Peyer's patch (tissue), 4 donors: ENCODE results near the gene LRRC8C. TPM values are rescaled to one million over a fixed set of nuclear protein-coding genes. Genes with fewer than 3 reads are reported as not detected.

ENCODE experiments used
- DNase-seq, 3 donors: peaks; one replicate each; pipeline ENCODE4 v3.0.0-alpha.2; 2017 to 2019
- H3K27ac ChIP-seq, 4 donors: fragments of 200-600 bp; sonication (generic); one replicate each; pipeline ENCODE4 v1.5.1; 2016 to 2019
- H3K27me3 ChIP-seq, 2 donors: fragments of 200-600 bp; sonication (generic); one replicate each; pipeline ENCODE4 v1.5.1; 2019
- H3K36me3 ChIP-seq, 3 donors: fragments of 200-600 bp; sonication (generic); one replicate each; pipeline ENCODE4 v1.5.1; 2016 to 2019
- H3K4me1 ChIP-seq, 4 donors: fragments of 200-600 bp; sonication (generic); one replicate each; pipeline ENCODE4 v1.5.1; 2016 to 2019
- H3K4me3 ChIP-seq, 4 donors: fragments of 200-600 bp; sonication (generic); 1 replicate in 3 of 4; 2 replicates in 1 of 4; pipeline ENCODE4 v1.5.1; 2016 to 2019; ENCODE audit warnings: mild to moderate bottlenecking in 1 of 4
- H3K9me3 ChIP-seq, 4 donors: fragments of 200-600 bp; sonication (generic); one replicate each; pipeline ENCODE4 v1.5.1; 2016 to 2019; ENCODE audit warnings: mild to moderate bottlenecking in 1 of 4
- POLR2A ChIP-seq, 2 donors: fragments of 450-650 bp; IDR thresholded peaks; one replicate each; pipeline ENCODE4 v1.5.1; 2017; ENCODE audit warnings: antibody characterized with exemption in 2 of 2, mild to moderate bottlenecking in 2 of 2, moderate library complexity in 2 of 2
- total RNA-seq, 4 donors: library from RNA; depleted of rRNA; stranded (reverse); fragments of >200 nt; gene quantifications; one replicate each; pipeline ENCODE4 v1.1.0, GENCODE V29; 2016
- TF ChIP-seq, protein P1 (sequence below), 6 experiments: fragments of 450-650 bp in 4 of 6; fragments of 200-600 bp in 2 of 6; sonication (generic) in 1 of 6; IDR thresholded peaks; one replicate each; pipeline ENCODE4 v1.5.1; 2017 to 2019; ENCODE audit warnings: antibody characterized with exemption in 6 of 6, mild to moderate bottlenecking in 3 of 6, moderate library complexity in 1 of 6

LRRC8C gene
- 1 to 10 TPM; 2.5 to 9.9 (median 4.0) TPM for total RNA-seq

DNA sequence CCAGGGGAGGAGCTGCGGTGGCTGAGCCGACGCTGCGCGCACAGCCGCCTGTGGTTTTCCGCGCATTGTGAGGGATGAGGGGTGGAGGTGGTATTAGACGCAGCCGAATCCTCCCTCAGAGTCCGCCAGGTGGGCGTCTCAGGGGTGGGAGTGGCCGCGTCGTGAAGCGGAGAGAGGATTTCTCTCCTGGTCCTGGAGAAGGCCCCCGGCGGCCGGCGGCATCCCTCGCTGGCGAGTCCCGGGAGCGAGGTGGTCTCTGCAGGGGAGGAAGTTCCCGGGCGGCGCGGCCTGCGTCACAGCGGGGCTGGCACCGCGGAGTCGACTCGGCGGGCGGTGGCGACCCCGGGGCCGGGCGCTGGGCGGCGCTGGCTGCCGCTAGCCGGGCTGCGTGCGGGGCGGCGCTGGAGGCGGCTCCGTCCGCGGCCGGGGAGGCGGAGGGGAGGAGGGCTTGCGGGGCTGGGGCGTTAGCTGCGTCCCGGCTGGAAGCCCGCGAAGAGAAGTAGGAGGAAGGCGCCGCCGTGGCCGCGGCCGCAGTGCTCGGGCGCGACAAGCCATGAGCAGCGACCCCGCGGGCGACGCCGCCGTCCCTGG is at the start of gene LRRC8C:
Gene LRRC8C (plus strand): TSS at position 464 of the 591 bp plus-strand sequence. CDS start 53,354 bp downstream, outside the sequence.
- H3K4me1 ChIP-seq: peaks cover 0 to 12% (median 4%) of the 10 kb centered on the region in 4 donors
- DNase-seq: peak; percentile 77 to 93 (median 83)
- no peaks in the 10 kb centered on the region for H3K36me3 ChIP-seq
- no peak for TF ChIP-seq POLR2A (IDR thresholded peaks at IDR 0.05)
- TF ChIP-seq, protein P1, sequence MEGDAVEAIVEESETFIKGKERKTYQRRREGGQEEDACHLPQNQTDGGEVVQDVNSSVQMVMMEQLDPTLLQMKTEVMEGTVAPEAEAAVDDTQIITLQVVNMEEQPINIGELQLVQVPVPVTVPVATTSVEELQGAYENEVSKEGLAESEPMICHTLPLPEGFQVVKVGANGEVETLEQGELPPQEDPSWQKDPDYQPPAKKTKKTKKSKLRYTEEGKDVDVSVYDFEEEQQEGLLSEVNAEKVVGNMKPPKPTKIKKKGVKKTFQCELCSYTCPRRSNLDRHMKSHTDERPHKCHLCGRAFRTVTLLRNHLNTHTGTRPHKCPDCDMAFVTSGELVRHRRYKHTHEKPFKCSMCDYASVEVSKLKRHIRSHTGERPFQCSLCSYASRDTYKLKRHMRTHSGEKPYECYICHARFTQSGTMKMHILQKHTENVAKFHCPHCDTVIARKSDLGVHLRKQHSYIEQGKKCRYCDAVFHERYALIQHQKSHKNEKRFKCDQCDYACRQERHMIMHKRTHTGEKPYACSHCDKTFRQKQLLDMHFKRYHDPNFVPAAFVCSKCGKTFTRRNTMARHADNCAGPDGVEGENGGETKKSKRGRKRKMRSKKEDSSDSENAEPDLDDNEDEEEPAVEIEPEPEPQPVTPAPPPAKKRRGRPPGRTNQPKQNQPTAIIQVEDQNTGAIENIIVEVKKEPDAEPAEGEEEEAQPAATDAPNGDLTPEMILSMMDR (IDR thresholded peaks at IDR 0.05): peak in 4 of 6 experiments; percentile 25 to 68 (median 54)
- no peaks in the 10 kb centered on the region for H3K9me3 ChIP-seq
- peak within 1 kb of the TSS; percentile 83 to 94 (median 91) for H3K4me3 ChIP-seq
- no peaks in the 10 kb centered on the region for H3K27me3 ChIP-seq
- peak within 1 kb of the TSS; percentile 79 to 93 (median 87) for H3K27ac ChIP-seq

DNA sequence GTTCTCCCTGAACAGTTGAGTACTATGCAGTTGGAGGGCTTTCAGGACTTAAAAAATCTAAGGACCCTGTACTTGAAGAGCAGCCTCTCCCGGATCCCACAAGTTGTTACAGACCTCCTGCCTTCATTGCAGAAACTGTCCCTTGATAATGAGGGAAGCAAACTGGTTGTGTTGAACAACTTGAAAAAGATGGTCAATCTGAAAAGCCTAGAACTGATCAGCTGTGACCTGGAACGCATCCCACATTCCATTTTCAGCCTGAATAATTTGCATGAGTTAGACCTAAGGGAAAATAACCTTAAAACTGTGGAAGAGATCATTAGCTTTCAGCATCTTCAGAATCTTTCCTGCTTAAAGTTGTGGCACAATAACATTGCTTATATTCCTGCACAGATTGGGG is 48.7 kb upstream of the LRRC8C start:
- Histone ChIP-seq H3K4me3 (no peak overlapping the region), H3K4me1 (no peaks in the 10 kb centered on the region), H3K9me3 (no peaks in the 10 kb centered on the region), H3K36me3 (peaks cover 0 to 11% (median 0%) of the 10 kb centered on the region in 3 donors), H3K27me3 (no peaks in the 10 kb centered on the region), H3K27ac (no peak overlapping the region)
- DNase-seq: no peak
- TF ChIP-seq POLR2A (IDR thresholded peaks at IDR 0.05): no peak
- TF ChIP-seq, protein P1 (IDR thresholded peaks at IDR 0.05): no peak

DNA sequence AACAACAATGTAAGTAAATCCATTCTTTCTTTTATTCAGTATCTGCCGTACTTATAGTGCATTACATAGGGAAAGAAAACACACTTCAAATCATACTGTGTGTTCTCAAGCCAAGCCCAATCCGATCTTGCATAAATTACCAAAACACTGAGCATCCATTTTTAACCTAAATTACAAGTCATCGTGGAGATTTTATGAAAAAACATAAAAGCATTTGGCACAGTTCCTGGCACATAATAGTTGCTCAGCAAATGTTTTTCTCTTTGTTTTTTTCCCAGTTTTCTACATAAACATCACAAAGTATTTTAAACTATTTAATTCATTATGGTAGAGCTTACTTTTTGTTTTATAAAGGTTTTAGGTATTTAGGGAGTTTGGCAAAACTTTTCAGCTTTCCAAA is 48.1 kb upstream of the LRRC8C start:
- H3K27me3 ChIP-seq: no peaks in the 10 kb centered on the region
- TF ChIP-seq, protein P1 (IDR thresholded peaks at IDR 0.05): no peak
- no peak for TF ChIP-seq POLR2A (IDR thresholded peaks at IDR 0.05)
- H3K36me3 ChIP-seq: peaks cover 0 to 11% (median 0%) of the 10 kb centered on the region in 3 donors
- no peak overlapping the region for H3K4me3 ChIP-seq
- H3K9me3 ChIP-seq: no peaks in the 10 kb centered on the region
- no peaks in the 10 kb centered on the region for H3K4me1 ChIP-seq
- H3K27ac ChIP-seq: no peak overlapping the region
- no peak for DNase-seq

DNA sequence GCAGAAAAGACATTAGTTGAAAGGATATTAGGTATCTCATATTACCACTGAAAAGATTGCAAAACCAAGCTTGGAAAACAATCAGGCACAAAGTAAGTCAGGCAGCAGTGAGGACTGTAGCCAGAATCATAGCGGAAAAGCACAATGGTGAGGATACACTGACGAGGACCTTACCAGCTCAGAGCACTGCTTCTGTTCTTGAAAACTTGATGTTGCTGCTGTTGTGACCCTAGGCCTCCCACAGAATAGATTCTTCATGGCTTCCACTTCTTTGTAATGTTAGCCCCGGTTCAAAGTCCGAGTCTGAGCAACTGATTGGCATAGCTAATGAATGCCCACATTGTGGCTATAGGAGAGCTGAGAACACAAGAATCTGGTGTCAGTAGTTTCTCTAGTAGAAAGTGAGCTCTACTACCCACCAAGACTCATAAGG is 45.2 kb upstream of the LRRC8C start:
- Histone ChIP-seq H3K4me3 (no peak overlapping the region), H3K27ac (no peak overlapping the region), H3K27me3 (no peaks in the 10 kb centered on the region), H3K36me3 (peaks cover 0 to 11% (median 0%) of the 10 kb centered on the region in 3 donors), H3K9me3 (no peaks in the 10 kb centered on the region), H3K4me1 (no peaks in the 10 kb centered on the region)
- no peak for DNase-seq
- TF ChIP-seq, protein P1 (IDR thresholded peaks at IDR 0.05): no peak
- TF ChIP-seq POLR2A (IDR thresholded peaks at IDR 0.05): no peak

DNA sequence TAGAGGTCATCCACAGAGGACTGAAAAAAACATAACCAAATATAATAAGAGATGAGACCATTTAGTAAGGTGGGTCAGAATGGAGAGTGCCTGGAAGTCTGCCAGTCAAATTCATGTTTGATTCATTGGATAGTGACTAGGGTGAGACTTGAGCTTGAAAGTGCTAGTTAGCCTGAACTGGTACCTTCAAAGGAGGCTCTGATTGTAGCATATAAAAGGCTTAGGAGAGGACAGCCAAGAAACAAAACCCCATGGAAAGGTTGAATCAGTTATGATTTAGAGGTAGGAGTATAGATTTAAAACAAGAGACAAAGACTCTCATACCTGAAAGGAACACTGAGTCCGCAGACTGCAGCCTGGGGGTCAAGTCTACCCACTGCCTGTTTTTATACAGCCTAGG is 44.4 kb upstream of the LRRC8C start:
- no peak for TF ChIP-seq POLR2A (IDR thresholded peaks at IDR 0.05)
- TF ChIP-seq, protein P1 (IDR thresholded peaks at IDR 0.05): no peak
- H3K36me3 ChIP-seq: peaks cover 0 to 7% (median 0%) of the 10 kb centered on the region in 3 donors
- no peak overlapping the region for H3K27ac ChIP-seq
- no peaks in the 10 kb centered on the region for H3K9me3 ChIP-seq
- no peaks in the 10 kb centered on the region for H3K27me3 ChIP-seq
- no peaks in the 10 kb centered on the region for H3K4me1 ChIP-seq
- H3K4me3 ChIP-seq: no peak overlapping the region
- DNase-seq: no peak
